Heart right ventricle (tissue), 16 donors: Measurements from ENCODE around the gene BNIP5. TPM values are rescaled to one million over a fixed set of nuclear protein-coding genes. Genes with fewer than 3 reads are reported as not detected.

Source experiments
- ATAC-seq, 8 donors: fragments of 200-7000 bp; cut with Tn5 transposase; one replicate each; pipeline ENCODE4 v1.9.1; 2020; ENCODE audit warnings: mild to moderate bottlenecking in 8 of 8, moderate library complexity in 8 of 8, moderate number of reproducible peaks in 1 of 8
- DNase-seq, 2 donors: peaks; one replicate each; pipeline ENCODE4 v3.0.0-alpha.2; 2020
- H3K27ac ChIP-seq, 10 donors: fragments of 200-600 bp; sonication (generic) in 2 of 10; one replicate each; pipeline versions ENCODE4 v1.5.0 to v1.8.0; 2020 to 2022; ENCODE audit warnings: mild to moderate bottlenecking in 3 of 10
- H3K27me3 ChIP-seq, 7 donors: fragments of 200-600 bp; one replicate each; pipeline ENCODE4 v1.8.0; 2021 to 2022; ENCODE audit warnings: mild to moderate bottlenecking in 2 of 7
- H3K36me3 ChIP-seq, 9 donors: fragments of 200-600 bp; sonication (generic) in 1 of 9; one replicate each; pipeline versions ENCODE4 v1.5.0 to v1.8.0; 2020 to 2022; ENCODE audit warnings: mild to moderate bottlenecking in 2 of 9
- H3K4me1 ChIP-seq, 9 donors: fragments of 200-600 bp; sonication (generic) in 1 of 9; one replicate each; pipeline versions ENCODE4 v1.5.0 to v1.8.0; 2020 to 2022; ENCODE audit warnings: mild to moderate bottlenecking in 4 of 9
- H3K4me3 ChIP-seq, 10 donors: fragments of 200-600 bp; sonication (generic) in 2 of 10; one replicate each; pipeline versions ENCODE4 v1.5.0 to v1.8.0; 2020 to 2022; ENCODE audit warnings: mild to moderate bottlenecking in 7 of 10, moderate library complexity in 2 of 10
- H3K9me3 ChIP-seq, 11 donors: fragments of 200-600 bp in 10 of 11; sonication (generic) in 2 of 11; one replicate each; pipeline versions ENCODE4 v1.5.0 to v1.8.0; 2013 to 2022; ENCODE audit warnings: mild to moderate bottlenecking in 2 of 11, control low read depth in 1 of 11, moderate library complexity in 1 of 11
- WGBS, 2 donors: extraction: QIAGEN DNeasy Blood & Tissue Kit; methylation state at CpG; one replicate each; pipeline ENCODE4 v1.1.7; 2013; ENCODE audit warnings: inconsistent platforms in 1 of 2; 5-methylcytosine and 5-hydroxymethylcytosine counted together
- intact Hi-C, 10 donors: fragments of 100-400 bp; cut with DNase I; formaldehyde crosslinking; loops; one replicate each; pipeline versions ENCODE4 v1.11.1 to v1.14.2; 2022
- polyA plus RNA-seq, 2 donors: library from polyadenylated mRNA; stranded (reverse); fragments of 200-250 nt; gene quantifications; one replicate each; pipeline ENCODE4 v1.2.3, GENCODE V29; 2013
- total RNA-seq, 10 donors: library from RNA; stranded (reverse); fragmentation: NEBNext Ultra II Directional in 3 of 10; extraction: Animal tissue kit (Norgen Biotek cat#: 25700) in 3 of 10; gene quantifications; one replicate each; pipeline versions ENCODE4 v1.2.1 to v1.2.4, GENCODE V29; 2021 to 2023
- TF ChIP-seq, protein P1 (sequence below), 9 donors: fragments of 200-600 bp; sonication (generic) in 2 of 9; IDR thresholded peaks; one replicate each; pipeline versions ENCODE4 v1.5.0 to v1.8.0; 2021 to 2022; ENCODE audit warnings: antibody characterized with exemption in 9 of 9, mild to moderate bottlenecking in 5 of 9, moderate library complexity in 1 of 9
- donor health status: Arrhythmogenic right ventricular cardiomyopathy.
- donor health status: ischemic (EF 13 %, LVEDD 7.1; RV severe dilation, severe dysfunction).
- donor health status: healthy with polysubstance abuse.
- donor health status: DM: no; HTN: yes; CAD: no.
- donor health status: DM: no; HTN: no; CAD: no.
- donor health status: ischemic (EF 25% LVEDD 6.9; RV normal size, moderate dysfunction).
- donor health status: ischemic (EF 25% LVEDD 5.7; RV mildly dilated, moderate dysfunction).
- donor health status: healthy.
- donor health status: DM: yes; HTN: yes; CAD: no.
- donor health status: Ischemic cardiomyopathy.
- donor health status: ischemic (EF 35%, LVEDD 5.7; RV mildly dilated, moderate dysfunction).
- donor health status: nonischemic (EF 11% LVEDD 7.7; RV severe dilation, severe dysfunction).
- donor health status: DM: yes; HTN: yes; CAD: no.
- donor health status: PGD.
- donor health status: ischemic (EF 29% LVEDD 5.4; RV normal size, mild dysfunction).
- donor health status: nonischemic (EF 23%, LVEDD 6.1; RV moderate dilation, normal function).

BNIP5 gene
- total and polyA plus RNA-seq, 12 donors = not detected

DNA sequence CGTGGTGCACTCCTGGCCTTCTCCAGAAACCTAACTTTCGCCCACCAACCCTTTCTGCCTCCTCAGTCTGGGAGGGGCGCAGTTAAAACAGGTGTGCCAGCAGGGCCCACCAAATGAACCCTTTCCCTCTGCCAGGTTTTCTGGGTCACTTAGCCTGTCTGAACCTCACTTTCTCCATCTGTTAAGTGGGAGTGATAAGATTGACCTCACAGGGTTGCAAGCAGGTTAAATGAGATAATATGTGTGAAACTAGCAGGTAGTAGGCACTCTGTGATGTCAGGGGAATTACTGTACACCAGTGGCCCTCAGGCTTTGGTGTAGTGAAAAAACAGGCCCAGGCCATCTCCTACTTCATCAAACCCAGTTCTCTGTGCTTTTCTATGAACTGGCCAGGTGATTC lies 14.1 kb downstream of the BNIP5 start:
- Histone ChIP-seq H3K36me3 (no peaks in the 10 kb centered on the region), H3K4me1 (peaks cover 0 to 9% (median 0%) of the 10 kb centered on the region in 9 donors), H3K4me3 (no peak overlapping the region), H3K27me3 (peaks cover 0 to 27% (median 10%) of the 10 kb centered on the region in 7 donors), H3K27ac (no peak overlapping the region), H3K9me3 (no peaks in the 10 kb centered on the region)
- 84 to 89% methylated on average over 3 of the region's 3 CpGs for WGBS, 2 donors
- no peak for DNase-seq
- TF ChIP-seq, protein P1, sequence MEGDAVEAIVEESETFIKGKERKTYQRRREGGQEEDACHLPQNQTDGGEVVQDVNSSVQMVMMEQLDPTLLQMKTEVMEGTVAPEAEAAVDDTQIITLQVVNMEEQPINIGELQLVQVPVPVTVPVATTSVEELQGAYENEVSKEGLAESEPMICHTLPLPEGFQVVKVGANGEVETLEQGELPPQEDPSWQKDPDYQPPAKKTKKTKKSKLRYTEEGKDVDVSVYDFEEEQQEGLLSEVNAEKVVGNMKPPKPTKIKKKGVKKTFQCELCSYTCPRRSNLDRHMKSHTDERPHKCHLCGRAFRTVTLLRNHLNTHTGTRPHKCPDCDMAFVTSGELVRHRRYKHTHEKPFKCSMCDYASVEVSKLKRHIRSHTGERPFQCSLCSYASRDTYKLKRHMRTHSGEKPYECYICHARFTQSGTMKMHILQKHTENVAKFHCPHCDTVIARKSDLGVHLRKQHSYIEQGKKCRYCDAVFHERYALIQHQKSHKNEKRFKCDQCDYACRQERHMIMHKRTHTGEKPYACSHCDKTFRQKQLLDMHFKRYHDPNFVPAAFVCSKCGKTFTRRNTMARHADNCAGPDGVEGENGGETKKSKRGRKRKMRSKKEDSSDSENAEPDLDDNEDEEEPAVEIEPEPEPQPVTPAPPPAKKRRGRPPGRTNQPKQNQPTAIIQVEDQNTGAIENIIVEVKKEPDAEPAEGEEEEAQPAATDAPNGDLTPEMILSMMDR (IDR thresholded peaks at IDR 0.05) = no peak
- no peak for ATAC-seq
- intact Hi-C loops = no loop called here

DNA sequence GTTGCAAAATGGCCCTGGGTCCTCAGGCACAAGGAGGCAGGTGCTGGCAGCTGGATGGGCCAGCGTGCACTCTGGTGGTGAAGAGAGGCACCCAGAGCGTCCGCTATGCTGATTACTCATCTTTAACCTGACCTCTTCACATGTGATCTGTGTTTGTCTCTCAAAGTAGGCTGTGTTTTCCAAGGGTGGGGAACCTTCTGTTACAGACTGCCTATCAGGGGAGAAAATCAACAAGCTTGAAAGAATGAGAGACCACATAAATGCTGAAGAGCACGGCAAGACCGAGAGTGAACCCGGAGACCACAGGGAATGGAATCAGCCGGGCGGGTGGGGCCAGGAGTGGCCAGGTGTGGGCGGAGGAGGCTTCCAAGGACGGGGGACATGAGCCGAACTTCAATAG lies 16.2 kb downstream of the BNIP5 start:
- Histone ChIP-seq H3K36me3 (no peaks in the 10 kb centered on the region), H3K27me3 (peaks cover 0 to 27% (median 13%) of the 10 kb centered on the region in 7 donors), H3K9me3 (no peaks in the 10 kb centered on the region), H3K4me3 (no peak overlapping the region), H3K27ac (no peak overlapping the region), H3K4me1 (no peaks in the 10 kb centered on the region)
- no peak for ATAC-seq
- intact Hi-C loops = no loop called here
- DNase-seq = no peak
- WGBS, 2 donors = 90 to 91% methylated on average over 11 of the region's 11 CpGs
- TF ChIP-seq, protein P1 (IDR thresholded peaks at IDR 0.05) = no peak

DNA sequence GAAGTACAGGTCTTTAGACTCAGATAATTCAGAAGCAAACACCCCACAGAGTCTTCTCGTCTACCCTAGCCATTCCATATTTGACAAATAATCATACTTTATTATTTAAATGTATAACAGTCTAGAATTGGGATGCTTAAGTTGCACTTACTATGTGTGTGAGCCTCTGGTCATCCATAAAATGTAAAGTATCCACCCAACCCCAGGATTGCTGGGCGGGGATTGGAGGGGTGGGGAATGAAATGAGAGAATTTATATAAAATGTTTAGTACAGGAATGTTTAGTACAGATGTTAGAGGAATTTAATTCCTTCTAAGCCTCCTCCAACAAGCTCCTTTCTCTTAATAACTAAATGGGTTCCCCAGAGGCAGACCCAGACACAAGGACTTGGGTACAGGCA lies 16.9 kb downstream of the BNIP5 start:
- Histone ChIP-seq H3K27ac (no peak overlapping the region), H3K4me3 (no peak overlapping the region), H3K9me3 (no peaks in the 10 kb centered on the region), H3K27me3 (peaks cover 0 to 25% (median 8%) of the 10 kb centered on the region in 7 donors), H3K36me3 (no peaks in the 10 kb centered on the region), H3K4me1 (no peaks in the 10 kb centered on the region)
- ATAC-seq = no peak
- TF ChIP-seq, protein P1 (IDR thresholded peaks at IDR 0.05) = no peak
- intact Hi-C loops = no loop called here
- no peak for DNase-seq
- WGBS, 2 donors = 87 to 90% methylated on average over 2 of the region's 2 CpGs

DNA sequence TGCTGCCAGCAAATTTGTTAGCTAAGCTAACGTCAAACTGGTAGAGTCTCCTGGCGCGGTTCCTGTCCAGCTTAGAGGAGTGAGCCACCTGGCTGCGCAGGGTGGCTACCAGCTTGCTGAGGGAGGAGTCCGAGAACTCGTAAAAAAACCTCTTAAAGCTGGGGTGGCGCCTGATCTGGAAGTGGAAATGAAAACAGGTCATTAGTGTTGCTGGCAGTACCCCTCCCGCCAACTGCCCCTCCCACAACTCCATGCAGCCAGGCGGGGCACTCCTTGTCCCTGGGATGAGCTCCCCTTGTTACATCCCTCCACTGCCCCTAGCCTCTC lies 17.3 kb downstream of the BNIP5 start:
- no peak for DNase-seq
- WGBS, 2 donors = 87 to 89% methylated on average over 9 of the region's 9 CpGs
- Histone ChIP-seq H3K36me3 (no peaks in the 10 kb centered on the region), H3K9me3 (no peaks in the 10 kb centered on the region), H3K4me1 (no peaks in the 10 kb centered on the region), H3K27me3 (peaks cover 0 to 22% (median 10%) of the 10 kb centered on the region in 7 donors), H3K27ac (no peak overlapping the region), H3K4me3 (no peak overlapping the region)
- TF ChIP-seq, protein P1 (IDR thresholded peaks at IDR 0.05) = no peak
- intact Hi-C loops = no loop called here
- no peak for ATAC-seq
